Hepatocyte (in vitro differentiated cells): Measurements from ENCODE around the gene FADS3.

Source experiments
- EZH2phosphoT487 ChIP-seq: fragments of 200-600 bp; sonication (generic); IDR thresholded peaks from one replicate; pipeline ENCODE4 v1.6.1; 2018; ENCODE audit warnings: antibody characterized with exemption, mild to moderate bottlenecking, low read depth, moderate library complexity; ENCODE audit not compliant: unreplicated experiment, severe bottlenecking
- TF ChIP-seq, protein P1 (sequence below): fragments of 200-600 bp; sonication (generic); IDR thresholded peaks from 2 replicates; pipeline ENCODE4 v1.5.1; 2016; ENCODE audit warnings: antibody characterized with exemption, mild to moderate bottlenecking; ENCODE audit not compliant: poor library complexity

DNA sequence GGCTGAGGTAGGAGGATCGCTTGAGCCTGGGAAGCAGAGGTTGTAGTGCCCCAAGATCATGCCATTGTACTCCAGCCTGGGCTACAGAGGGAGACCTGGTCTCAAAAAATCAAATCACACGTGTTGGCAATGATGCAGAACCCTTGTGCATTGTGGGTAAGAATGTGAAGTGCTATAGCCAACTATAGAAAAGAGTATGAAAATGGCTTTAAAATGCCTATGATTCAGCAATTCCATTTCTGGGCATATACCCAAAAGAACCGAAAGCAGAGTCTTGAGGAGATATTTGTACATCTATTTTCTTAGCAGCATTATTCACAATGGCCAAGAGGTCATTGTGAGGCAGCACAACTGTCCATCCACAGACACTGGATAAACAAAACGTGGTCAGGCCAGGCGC is 2.6 kb upstream of the FADS3 start:
- TF ChIP-seq, protein P1, sequence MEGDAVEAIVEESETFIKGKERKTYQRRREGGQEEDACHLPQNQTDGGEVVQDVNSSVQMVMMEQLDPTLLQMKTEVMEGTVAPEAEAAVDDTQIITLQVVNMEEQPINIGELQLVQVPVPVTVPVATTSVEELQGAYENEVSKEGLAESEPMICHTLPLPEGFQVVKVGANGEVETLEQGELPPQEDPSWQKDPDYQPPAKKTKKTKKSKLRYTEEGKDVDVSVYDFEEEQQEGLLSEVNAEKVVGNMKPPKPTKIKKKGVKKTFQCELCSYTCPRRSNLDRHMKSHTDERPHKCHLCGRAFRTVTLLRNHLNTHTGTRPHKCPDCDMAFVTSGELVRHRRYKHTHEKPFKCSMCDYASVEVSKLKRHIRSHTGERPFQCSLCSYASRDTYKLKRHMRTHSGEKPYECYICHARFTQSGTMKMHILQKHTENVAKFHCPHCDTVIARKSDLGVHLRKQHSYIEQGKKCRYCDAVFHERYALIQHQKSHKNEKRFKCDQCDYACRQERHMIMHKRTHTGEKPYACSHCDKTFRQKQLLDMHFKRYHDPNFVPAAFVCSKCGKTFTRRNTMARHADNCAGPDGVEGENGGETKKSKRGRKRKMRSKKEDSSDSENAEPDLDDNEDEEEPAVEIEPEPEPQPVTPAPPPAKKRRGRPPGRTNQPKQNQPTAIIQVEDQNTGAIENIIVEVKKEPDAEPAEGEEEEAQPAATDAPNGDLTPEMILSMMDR, result no peak
- no peak for TF ChIP-seq EZH2phosphoT487
